ENCODE results near the gene NBAS.

Gene NBAS

DNA sequence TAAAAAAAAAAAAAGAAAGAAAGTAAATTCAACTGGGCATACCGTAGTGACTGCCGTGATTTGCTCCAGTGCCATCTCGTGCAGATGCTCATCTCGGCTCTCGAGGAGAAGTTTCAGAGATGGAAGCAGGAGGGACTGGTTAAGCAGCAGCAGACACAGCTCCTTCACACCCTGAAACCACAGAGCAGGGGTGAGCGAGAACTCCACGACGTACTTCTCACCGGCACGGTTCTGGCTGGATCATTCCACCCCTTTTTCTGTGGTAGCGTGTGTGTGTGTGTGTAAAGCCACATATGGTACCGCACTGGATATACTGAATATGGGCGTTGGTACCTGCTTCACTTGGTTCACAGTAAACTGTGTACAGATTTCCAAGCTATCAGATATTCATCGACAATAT lies 382.2 kb downstream of the NBAS start:
- TF ChIP-seq, protein P1, sequence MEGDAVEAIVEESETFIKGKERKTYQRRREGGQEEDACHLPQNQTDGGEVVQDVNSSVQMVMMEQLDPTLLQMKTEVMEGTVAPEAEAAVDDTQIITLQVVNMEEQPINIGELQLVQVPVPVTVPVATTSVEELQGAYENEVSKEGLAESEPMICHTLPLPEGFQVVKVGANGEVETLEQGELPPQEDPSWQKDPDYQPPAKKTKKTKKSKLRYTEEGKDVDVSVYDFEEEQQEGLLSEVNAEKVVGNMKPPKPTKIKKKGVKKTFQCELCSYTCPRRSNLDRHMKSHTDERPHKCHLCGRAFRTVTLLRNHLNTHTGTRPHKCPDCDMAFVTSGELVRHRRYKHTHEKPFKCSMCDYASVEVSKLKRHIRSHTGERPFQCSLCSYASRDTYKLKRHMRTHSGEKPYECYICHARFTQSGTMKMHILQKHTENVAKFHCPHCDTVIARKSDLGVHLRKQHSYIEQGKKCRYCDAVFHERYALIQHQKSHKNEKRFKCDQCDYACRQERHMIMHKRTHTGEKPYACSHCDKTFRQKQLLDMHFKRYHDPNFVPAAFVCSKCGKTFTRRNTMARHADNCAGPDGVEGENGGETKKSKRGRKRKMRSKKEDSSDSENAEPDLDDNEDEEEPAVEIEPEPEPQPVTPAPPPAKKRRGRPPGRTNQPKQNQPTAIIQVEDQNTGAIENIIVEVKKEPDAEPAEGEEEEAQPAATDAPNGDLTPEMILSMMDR (conservative IDR thresholded peaks at IDR 0.05; ENCODE audit: control insufficient read depth, insufficient read depth, low read depth, low read length), result no peak
- H3K4me3 ChIP-seq (ENCODE audit: control insufficient read depth, low read depth, low read length), result no peak overlapping the region
- DNase-seq (ENCODE audit: low read depth), result no peak

DNA sequence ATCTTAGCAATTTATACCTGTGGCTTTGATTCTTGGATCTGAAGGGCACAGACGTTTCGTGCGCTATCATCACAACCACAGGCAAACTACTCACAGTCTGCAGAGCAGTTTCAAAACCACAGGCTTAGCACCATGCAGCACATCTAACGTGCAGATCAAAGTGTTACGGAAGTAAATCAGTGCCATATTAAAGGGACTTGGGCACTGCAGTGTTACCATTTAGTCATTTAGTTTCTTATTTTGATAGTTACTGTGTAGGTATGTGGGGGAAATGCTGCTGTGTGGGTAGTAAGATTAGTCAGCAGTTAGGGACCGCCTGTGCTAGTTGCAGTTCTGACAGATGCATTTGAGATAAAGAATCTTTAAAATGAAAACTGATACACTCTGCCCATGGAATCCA lies 384.0 kb downstream of the NBAS start:
- TF ChIP-seq, protein P1 (conservative IDR thresholded peaks at IDR 0.05; ENCODE audit: control insufficient read depth, insufficient read depth, low read depth, low read length), result no peak
- H3K4me3 ChIP-seq (ENCODE audit: control insufficient read depth, low read depth, low read length), result no peak overlapping the region
- peak; percentile 46 for DNase-seq (ENCODE audit: low read depth)

DNA sequence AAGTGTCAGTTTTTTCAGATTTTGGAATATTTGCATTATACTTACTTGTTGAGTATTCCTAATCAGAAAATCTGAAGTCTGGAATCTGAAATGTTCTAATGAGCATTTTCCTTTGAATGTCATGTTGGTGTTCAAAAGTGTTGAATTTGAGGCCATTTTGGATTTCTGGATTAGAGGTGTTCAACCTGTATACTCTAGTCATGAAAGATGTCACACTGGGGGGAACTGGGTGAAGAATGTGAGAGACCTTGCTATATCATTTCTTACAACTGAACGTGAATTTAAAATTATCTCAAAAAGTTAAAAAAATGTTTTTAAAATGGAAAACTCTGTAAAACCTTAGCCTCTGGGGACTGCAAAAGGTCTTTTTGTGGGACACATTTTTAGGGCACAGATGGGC lies 384.5 kb downstream of the NBAS start:
- TF ChIP-seq, protein P1 (conservative IDR thresholded peaks at IDR 0.05; ENCODE audit: control insufficient read depth, insufficient read depth, low read depth, low read length), result no peak
- no peak for DNase-seq (ENCODE audit: low read depth)
- H3K4me3 ChIP-seq (ENCODE audit: control insufficient read depth, low read depth, low read length), result no peak overlapping the region

DNA sequence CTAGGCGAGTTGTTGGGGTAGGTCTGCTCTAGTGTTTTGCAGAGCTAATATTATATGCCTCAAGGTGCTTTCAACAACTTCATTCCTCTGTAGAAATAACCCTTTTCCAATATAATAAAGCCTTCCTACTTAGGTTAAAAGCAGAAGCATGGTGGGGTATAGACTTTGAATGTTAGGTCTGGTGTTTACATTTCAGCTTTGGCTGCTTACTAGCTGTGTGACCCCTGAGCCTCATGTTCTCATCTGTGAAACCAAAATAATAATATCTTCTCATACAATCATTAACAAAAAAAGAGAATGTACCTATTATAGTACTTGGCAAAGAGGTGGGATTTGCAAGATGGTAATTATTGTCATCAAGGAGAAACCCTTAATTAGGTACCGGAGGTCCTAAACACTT lies 386.6 kb downstream of the NBAS start:
- TF ChIP-seq, protein P1 (conservative IDR thresholded peaks at IDR 0.05; ENCODE audit: control insufficient read depth, insufficient read depth, low read depth, low read length), result no peak
- no peak for DNase-seq (ENCODE audit: low read depth)
- H3K4me3 ChIP-seq (ENCODE audit: control insufficient read depth, low read depth, low read length), result no peak overlapping the region

DNA sequence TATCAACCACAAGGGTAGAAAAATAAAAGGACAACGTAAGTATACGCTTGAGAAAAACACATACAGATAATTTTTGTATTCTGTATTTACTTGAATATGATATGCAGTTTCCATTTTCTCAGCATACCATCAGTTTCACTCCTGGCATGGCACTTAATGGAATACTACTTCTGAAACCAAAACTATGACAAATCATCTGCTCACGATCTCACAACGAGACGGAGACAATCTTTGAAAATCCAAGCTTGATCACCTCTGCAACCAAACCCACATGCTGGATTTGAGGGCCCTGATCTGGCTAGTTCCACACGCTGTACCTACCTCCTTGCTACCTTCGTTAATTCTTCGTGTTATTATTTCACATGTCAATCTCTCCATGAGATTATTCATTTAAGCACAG lies 387.6 kb downstream of the NBAS start:
- TF ChIP-seq, protein P1 (conservative IDR thresholded peaks at IDR 0.05; ENCODE audit: control insufficient read depth, insufficient read depth, low read depth, low read length), result no peak
- no peak for DNase-seq (ENCODE audit: low read depth)
- H3K4me3 ChIP-seq (ENCODE audit: control insufficient read depth, low read depth, low read length), result no peak overlapping the region

DNA sequence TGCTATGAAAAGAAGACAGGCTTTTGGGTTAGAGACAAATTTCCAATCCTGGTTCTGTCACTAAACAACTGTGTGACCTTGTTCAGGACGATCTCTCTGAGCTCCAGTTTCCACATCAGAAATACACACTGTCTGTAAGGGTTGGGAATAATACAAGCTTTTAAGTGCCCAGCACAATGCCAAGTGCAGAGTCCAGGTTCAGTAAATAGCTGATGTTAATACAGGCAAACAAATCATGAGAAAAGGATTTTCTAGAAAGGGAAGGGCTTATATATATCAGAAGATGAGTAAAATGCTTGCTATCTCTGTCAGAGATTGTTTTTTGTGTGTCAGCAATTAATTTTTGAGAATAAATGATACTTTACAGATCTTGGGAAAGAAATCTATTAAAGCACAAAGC lies 388.3 kb downstream of the NBAS start:
- no peak overlapping the region for H3K4me3 ChIP-seq (ENCODE audit: control insufficient read depth, low read depth, low read length)
- TF ChIP-seq, protein P1 (conservative IDR thresholded peaks at IDR 0.05; ENCODE audit: control insufficient read depth, insufficient read depth, low read depth, low read length), result no peak
- DNase-seq (ENCODE audit: low read depth), result no peak
